ENCODE measurements around the gene FSIP1. TPM values are rescaled to one million over a fixed set of nuclear protein-coding genes. Genes with fewer than 3 reads are reported as not detected.

FSIP1 gene
- total and polyA plus RNA-seq, 7 donors, result 0.04 to 2.4 (median 0.63) TPM; not detected in 1

DNA sequence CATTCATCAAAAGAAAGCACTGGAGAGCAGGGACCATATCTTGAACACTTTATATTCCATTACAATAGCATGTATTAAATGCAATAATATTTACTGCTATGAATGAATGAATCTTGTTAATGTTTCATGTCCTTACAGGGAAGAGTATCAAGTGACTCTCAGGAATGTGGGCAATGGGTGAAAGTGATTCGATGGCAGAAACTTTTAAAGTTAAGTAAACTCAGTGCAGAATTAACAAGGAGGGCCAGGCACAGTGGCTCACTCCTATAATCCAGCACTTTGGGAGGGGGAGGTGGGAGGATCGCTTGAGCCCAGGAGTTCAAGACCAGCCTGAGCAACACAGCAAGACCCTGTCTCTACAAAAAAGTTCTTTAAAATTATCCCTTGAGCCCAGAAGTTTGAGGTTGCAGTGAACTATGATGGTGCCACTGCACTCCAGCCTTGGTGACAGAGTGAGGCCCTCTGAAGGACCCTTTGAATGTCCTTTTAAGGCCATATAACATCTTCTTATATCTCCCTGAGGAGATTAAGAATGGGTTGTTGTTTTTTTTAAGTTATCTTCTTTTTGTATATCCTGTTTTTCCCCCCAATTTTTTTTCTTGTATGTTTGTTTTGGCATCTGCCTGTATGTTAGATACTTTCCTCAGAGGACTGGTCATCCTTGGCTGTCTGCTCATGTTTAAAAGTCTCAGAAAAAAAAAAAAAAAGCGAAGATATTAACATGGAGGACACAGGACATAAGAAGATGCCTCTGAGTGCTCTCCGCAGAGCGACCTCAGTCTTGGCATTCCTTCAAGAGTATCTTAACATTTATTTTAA is 9.6 kb upstream of the FSIP1 start:
- WGBS, 3 donors, result 50 to 65% (median 58%) methylated on average over 5 of the region's 5 CpGs
- H3K4me3 ChIP-seq, result no peak overlapping the region
- no peaks in the 10 kb centered on the region for H3K36me3 ChIP-seq (ENCODE audit: insufficient read depth in 1 of 2, low read depth in 1 of 2)
- intact Hi-C loops (cut with DNase I), result no loop called here
- ATAC-seq (no peak), DNase-seq (no peak)
- TF ChIP-seq, protein P1, sequence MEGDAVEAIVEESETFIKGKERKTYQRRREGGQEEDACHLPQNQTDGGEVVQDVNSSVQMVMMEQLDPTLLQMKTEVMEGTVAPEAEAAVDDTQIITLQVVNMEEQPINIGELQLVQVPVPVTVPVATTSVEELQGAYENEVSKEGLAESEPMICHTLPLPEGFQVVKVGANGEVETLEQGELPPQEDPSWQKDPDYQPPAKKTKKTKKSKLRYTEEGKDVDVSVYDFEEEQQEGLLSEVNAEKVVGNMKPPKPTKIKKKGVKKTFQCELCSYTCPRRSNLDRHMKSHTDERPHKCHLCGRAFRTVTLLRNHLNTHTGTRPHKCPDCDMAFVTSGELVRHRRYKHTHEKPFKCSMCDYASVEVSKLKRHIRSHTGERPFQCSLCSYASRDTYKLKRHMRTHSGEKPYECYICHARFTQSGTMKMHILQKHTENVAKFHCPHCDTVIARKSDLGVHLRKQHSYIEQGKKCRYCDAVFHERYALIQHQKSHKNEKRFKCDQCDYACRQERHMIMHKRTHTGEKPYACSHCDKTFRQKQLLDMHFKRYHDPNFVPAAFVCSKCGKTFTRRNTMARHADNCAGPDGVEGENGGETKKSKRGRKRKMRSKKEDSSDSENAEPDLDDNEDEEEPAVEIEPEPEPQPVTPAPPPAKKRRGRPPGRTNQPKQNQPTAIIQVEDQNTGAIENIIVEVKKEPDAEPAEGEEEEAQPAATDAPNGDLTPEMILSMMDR (IDR thresholded peaks at IDR 0.05), result no peak
- no peaks in the 10 kb centered on the region for H3K9me3 ChIP-seq
- H3K4me1 ChIP-seq, result no peaks in the 10 kb centered on the region
- peaks cover 0 to 16% (median 2%) of the 10 kb centered on the region in 3 donors for H3K27me3 ChIP-seq (ENCODE audit: insufficient read depth in 3 of 3, low read length in 2 of 3)
- H3K27ac ChIP-seq, result peak overlapping the region; percentile 21

DNA sequence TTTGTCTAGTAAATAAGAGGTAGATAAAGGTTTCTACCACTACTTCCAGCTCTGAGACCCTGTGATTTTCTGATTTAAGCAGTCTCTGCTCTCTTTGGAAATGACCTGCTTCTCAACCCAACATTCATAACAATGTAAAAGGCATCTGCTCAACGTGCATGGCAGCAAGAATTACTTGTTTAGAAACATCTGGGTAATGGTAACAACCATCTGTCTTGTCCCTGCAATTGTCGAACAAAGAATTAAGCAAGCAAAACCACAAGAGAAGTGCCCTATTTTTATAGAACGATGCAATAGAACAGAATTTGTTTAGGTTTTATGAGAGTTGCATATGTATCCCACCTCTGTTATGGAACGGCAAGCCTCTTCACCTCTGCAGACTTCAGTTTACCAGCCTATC is 7.1 kb upstream of the FSIP1 start:
- intact Hi-C loops (cut with DNase I), result loop anchor here (5.0 to 10.0 kb wide), 6 partner anchors 83 to 315 kb away; partner anchors contain the start of genes BMF (in 1 of the 2), EIF2AK4 (in 1 of the 2), GPR176 (in 1 of the 2) and SRP14 (in 1 of the 2)
- ATAC-seq, result no peak
- TF ChIP-seq, protein P1 (IDR thresholded peaks at IDR 0.05), result no peak
- H3K27ac ChIP-seq, result no peak overlapping the region
- H3K4me3 ChIP-seq, result no peak overlapping the region
- H3K36me3 ChIP-seq (ENCODE audit: insufficient read depth in 1 of 2, low read depth in 1 of 2), result no peaks in the 10 kb centered on the region
- H3K27me3 ChIP-seq (ENCODE audit: insufficient read depth in 3 of 3, low read length in 2 of 3), result no peaks in the 10 kb centered on the region
- 67 to 74% (median 67%) methylated on average over 4 of the region's 4 CpGs for WGBS, 3 donors
- no peaks in the 10 kb centered on the region for H3K9me3 ChIP-seq
- DNase-seq, result no peak
- no peaks in the 10 kb centered on the region for H3K4me1 ChIP-seq

DNA sequence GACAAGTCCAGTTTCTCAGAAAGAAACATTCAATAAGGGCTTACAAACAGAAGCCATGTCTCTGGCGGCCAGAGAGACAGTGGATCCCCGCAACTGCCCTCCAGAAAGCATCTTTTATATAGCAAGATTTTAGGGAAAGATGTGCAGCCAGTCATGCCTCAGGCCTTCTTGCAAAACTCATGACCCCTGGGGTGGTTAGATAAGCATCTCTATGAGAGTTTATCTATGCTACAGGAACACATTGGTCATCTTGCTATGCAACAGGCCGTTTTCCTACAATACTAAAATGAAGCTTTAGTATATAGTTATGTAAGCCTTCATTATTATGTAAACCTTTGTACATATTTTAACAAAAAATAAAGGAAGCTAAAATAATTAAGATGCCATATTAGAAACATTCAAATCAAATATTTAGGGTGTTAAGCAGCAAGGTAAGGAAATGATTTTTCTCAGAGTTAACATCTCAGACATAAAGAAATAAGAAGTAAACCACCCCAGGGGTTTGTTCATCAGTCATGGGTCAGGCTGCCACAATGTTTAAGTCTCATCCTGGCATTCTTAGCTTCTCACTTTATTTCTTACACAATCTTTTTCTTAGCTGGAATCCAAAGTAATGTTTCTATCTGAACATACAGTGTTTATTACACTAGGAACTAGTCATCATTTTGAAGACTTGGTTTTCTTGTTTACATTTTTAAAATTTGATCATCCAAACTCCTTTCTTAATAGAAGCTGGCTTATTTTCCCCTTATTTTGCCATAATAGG is 6.3 kb upstream of the FSIP1 start:
- ATAC-seq (no peak), DNase-seq (no peak)
- H3K27ac ChIP-seq, result no peak overlapping the region
- peaks cover 0 to 1% (median 0%) of the 10 kb centered on the region in 3 donors for H3K27me3 ChIP-seq (ENCODE audit: insufficient read depth in 3 of 3, low read length in 2 of 3)
- no peaks in the 10 kb centered on the region for H3K9me3 ChIP-seq
- H3K4me1 ChIP-seq, result no peaks in the 10 kb centered on the region
- intact Hi-C loops (cut with DNase I), result loop anchor here (5.0 to 10.0 kb wide), 6 partner anchors 83 to 316 kb away; partner anchors contain the start of genes BMF (in 1 of the 2), EIF2AK4 (in 1 of the 2), GPR176 (in 1 of the 2) and SRP14 (in 1 of the 2)
- H3K36me3 ChIP-seq (ENCODE audit: insufficient read depth in 1 of 2, low read depth in 1 of 2), result no peaks in the 10 kb centered on the region
- H3K4me3 ChIP-seq, result no peak overlapping the region
- 77 to 87% (median 83%) methylated on average over 3 of the region's 3 CpGs for WGBS, 3 donors
- TF ChIP-seq, protein P1 (IDR thresholded peaks at IDR 0.05), result no peak

DNA sequence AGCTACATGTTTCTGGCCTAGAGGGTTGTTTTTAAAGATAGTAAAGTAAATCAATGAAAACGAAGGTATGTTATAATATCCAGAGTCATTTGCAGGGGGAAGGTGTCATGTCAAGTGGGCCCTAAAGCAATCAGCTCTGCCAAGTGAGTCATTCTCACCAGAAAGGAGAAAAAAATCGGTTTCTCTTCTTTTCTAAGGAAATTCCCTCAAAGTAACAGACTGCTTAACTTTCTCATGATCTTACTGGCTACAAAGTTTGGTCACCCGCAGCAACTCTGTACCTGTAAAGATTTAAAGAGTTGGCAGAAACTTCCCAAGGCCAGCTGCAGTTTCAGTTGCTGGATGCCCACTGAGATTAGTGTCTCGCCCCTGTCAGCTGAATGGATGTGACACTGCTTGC is 5.5 kb upstream of the FSIP1 start:
- Histone ChIP-seq H3K27me3 (ENCODE audit: insufficient read depth in 3 of 3, low read length in 2 of 3) (peaks cover 0 to 5% (median 0%) of the 10 kb centered on the region in 3 donors), H3K4me3 (no peak overlapping the region), H3K27ac (no peak overlapping the region), H3K36me3 (ENCODE audit: insufficient read depth in 1 of 2, low read depth in 1 of 2) (no peaks in the 10 kb centered on the region), H3K9me3 (no peaks in the 10 kb centered on the region), H3K4me1 (no peaks in the 10 kb centered on the region)
- TF ChIP-seq, protein P1 (IDR thresholded peaks at IDR 0.05), result no peak
- WGBS, 3 donors, result 59 to 70% (median 60%) methylated on average over 4 of the region's 4 CpGs
- intact Hi-C loops (cut with DNase I), result loop anchor here (5.0 to 10.0 kb wide), 6 partner anchors 84 to 317 kb away; partner anchors contain the start of genes BMF (in 1 of the 2), EIF2AK4 (in 1 of the 2), GPR176 (in 1 of the 2) and SRP14 (in 1 of the 2)
- no peak for ATAC-seq
- no peak for DNase-seq

Data from psoas muscle (tissue), 8 donors.